ENCODE data around the gene SLC46A1. TPM values are rescaled to one million over a fixed set of nuclear protein-coding genes. Genes with fewer than 3 reads are reported as not detected.

SLC46A1 gene
- total and polyA plus RNA-seq, 8 donors, result 0.61 to 31.5 (median 2.6) TPM

DNA sequence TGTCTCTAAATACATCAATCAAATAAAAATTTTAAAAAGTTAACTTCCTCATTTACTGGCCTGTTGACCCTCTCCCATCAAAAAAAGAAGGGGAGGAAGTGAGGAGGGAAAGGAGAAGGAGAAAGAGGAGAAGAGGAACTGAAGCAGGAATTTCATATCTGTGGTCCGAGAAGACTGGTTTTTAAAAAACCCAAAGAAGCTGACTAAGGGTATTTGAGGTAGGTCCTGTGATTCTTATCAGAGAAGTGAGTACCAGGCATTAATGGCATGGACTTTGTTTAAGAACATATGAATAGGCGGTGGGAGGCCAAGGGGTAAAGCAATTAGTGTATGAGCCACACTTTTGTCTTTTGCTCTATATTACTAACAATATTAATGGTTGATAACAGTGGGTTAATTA lies 2.0 kb downstream of the SLC46A1 start:
- H3K9me3 ChIP-seq, result no peaks in the 10 kb centered on the region
- TF ChIP-seq POLR2A (IDR thresholded peaks at IDR 0.05), result no peak
- TF ChIP-seq EP300 (IDR thresholded peaks at IDR 0.05), result no peak
- TF ChIP-seq POLR2AphosphoS5 (IDR thresholded peaks at IDR 0.05), result no peak
- TF ChIP-seq, protein P1, sequence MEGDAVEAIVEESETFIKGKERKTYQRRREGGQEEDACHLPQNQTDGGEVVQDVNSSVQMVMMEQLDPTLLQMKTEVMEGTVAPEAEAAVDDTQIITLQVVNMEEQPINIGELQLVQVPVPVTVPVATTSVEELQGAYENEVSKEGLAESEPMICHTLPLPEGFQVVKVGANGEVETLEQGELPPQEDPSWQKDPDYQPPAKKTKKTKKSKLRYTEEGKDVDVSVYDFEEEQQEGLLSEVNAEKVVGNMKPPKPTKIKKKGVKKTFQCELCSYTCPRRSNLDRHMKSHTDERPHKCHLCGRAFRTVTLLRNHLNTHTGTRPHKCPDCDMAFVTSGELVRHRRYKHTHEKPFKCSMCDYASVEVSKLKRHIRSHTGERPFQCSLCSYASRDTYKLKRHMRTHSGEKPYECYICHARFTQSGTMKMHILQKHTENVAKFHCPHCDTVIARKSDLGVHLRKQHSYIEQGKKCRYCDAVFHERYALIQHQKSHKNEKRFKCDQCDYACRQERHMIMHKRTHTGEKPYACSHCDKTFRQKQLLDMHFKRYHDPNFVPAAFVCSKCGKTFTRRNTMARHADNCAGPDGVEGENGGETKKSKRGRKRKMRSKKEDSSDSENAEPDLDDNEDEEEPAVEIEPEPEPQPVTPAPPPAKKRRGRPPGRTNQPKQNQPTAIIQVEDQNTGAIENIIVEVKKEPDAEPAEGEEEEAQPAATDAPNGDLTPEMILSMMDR (IDR thresholded peaks at IDR 0.05), result no peak
- H3K27ac ChIP-seq, result no peak overlapping the region
- H3K4me3 ChIP-seq, result no peak overlapping the region
- intact Hi-C loops (cut with DNase I; ENCODE audit: low total_unique reads), result no loop called here
- H3K4me1 ChIP-seq, result peaks cover 21 to 37% (median 30%) of the 10 kb centered on the region in 4 donors
- DNase-seq, result no peak
- H3K27me3 ChIP-seq, result no peaks in the 10 kb centered on the region
- 56 to 67% (median 62%) methylated on average over 2 of the region's 2 CpGs for WGBS, 5 donors
- H3K36me3 ChIP-seq, result peaks cover 3 to 45% (median 37%) of the 10 kb centered on the region in 4 donors

DNA sequence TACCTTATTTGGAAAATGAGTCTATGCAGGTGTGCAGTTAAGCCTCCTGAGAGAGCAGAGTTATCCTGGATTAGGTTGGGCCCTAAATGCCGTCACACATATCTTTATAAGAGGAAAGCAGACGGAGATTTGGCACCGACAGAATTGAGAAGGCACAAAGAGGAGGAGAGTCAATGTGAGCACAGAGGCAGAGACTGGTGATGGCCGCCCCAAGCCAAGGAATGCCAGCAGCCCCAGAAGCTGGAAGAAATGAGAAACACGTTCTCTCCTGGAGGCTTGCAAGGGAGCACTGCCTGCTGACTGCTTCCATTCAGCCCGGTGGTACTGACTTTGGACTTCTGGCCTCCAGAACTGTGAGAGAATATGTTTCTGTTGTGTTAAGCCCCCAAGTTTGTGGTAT lies 3.2 kb downstream of the SLC46A1 start:
- no peak for DNase-seq
- 82 to 90% (median 89%) methylated on average over 6 of the region's 6 CpGs for WGBS, 5 donors
- intact Hi-C loops (cut with DNase I; ENCODE audit: low total_unique reads), result no loop called here
- Histone ChIP-seq H3K36me3 (peaks cover 3 to 57% (median 49%) of the 10 kb centered on the region in 4 donors), H3K4me3 (no peak overlapping the region), H3K9me3 (no peaks in the 10 kb centered on the region), H3K27ac (no peak overlapping the region), H3K27me3 (no peaks in the 10 kb centered on the region), H3K4me1 (peaks cover 21 to 36% (median 29%) of the 10 kb centered on the region in 4 donors)
- no peak for TF ChIP-seq EP300 (IDR thresholded peaks at IDR 0.05)
- TF ChIP-seq, protein P1 (IDR thresholded peaks at IDR 0.05), result no peak
- TF ChIP-seq POLR2AphosphoS5 (IDR thresholded peaks at IDR 0.05), result no peak
- TF ChIP-seq POLR2A (IDR thresholded peaks at IDR 0.05), result no peak

DNA sequence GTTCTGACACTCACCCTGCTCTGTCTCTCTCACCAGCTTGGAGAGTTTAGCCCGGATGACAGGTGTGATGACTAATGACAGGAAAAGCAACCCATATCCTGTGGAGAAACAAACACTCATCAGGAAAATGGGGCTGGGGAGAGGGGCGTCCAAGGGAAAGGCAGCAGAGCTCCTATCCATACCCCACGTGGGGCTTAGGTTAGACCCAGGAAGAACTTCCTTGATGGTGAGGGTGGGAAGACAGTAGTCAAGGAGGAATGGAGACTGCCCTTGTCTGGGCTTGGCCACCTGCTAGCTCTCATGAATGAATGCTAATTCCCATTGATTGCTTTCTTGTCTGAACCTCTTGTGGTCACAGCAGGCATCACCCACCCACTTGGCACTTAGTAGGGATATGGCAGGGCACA lies 3.8 kb downstream of the SLC46A1 start:
- Histone ChIP-seq H3K27ac (no peak overlapping the region), H3K4me3 (no peak overlapping the region), H3K36me3 (peaks cover 3 to 63% (median 55%) of the 10 kb centered on the region in 4 donors), H3K27me3 (no peaks in the 10 kb centered on the region), H3K9me3 (no peaks in the 10 kb centered on the region), H3K4me1 (peaks cover 21 to 36% (median 27%) of the 10 kb centered on the region in 4 donors)
- no peak for DNase-seq
- 38 to 48% (median 46%) methylated on average over 3 of the region's 3 CpGs for WGBS, 5 donors
- TF ChIP-seq EP300 (IDR thresholded peaks at IDR 0.05) (no peak), POLR2AphosphoS5 (IDR thresholded peaks at IDR 0.05) (no peak), POLR2A (IDR thresholded peaks at IDR 0.05) (no peak)
- intact Hi-C loops (cut with DNase I; ENCODE audit: low total_unique reads), result no loop called here

DNA sequence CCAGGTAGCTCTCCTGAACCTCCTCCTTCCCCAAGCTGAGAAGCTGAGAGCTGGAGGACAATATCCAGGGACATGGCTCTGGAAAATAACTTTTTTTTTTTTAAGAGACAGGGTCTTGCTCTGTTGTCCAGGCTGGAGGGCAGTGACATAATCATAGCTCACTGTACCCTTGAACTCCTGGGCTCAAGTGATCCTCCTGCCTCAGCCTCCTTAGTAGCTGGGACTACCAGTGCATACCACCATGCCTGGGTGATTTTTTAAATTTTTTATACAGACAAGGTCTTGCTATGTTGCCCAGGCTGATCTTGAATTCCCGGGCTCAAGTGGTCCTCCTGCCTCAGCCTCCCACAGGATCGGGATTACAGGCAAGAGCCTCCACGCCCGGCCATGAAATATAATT lies 6.2 kb downstream of the SLC46A1 start:
- H3K9me3 ChIP-seq, result no peaks in the 10 kb centered on the region
- no peak overlapping the region for H3K4me3 ChIP-seq
- no peak for TF ChIP-seq EP300 (IDR thresholded peaks at IDR 0.05)
- no peak for TF ChIP-seq POLR2AphosphoS5 (IDR thresholded peaks at IDR 0.05)
- no peak for TF ChIP-seq POLR2A (IDR thresholded peaks at IDR 0.05)
- TF ChIP-seq, protein P1 (IDR thresholded peaks at IDR 0.05), result no peak
- intact Hi-C loops (cut with DNase I; ENCODE audit: low total_unique reads), result no loop called here
- H3K27me3 ChIP-seq, result no peaks in the 10 kb centered on the region
- no peak for DNase-seq
- WGBS, 5 donors, result 86 to 98% (median 92%) methylated on average over 4 of the region's 4 CpGs
- peaks cover 6 to 18% (median 8%) of the 10 kb centered on the region in 4 donors for H3K4me1 ChIP-seq
- no peak overlapping the region for H3K27ac ChIP-seq
- peaks cover 8 to 87% (median 79%) of the 10 kb centered on the region in 4 donors for H3K36me3 ChIP-seq

DNA sequence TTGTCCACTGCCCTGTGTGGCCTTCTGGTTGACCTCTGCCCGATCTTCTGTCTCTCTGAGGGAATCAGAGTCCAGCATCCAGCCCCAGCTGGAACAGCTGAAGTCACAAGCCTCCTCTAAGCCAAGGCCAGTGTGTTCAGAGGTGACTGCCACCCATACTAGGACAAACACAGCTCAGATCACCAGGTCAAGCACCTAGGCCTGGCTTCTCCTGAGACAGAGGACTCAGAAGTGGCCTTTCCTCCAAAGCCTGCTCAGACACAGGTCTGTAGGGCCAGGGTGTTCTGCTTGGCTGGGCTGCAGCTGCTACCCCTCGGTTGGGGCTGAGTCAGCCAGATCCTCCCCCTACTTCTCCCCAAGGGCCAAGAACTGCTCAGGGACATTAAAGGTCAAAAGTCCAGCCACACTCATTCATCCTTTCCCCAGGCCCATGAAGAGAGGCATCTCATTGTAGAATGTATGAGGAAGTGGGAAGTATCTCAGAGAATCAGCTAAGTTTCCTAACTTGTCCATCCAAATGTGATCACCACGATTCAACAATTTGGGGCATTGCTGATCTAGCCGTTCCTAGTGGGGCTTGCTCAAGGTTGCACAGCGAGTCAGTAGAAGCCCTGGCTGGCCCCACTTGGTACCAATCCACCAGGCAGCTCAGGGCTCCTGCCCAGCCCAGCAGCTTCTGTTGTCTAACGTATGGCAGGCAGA lies 7.6 kb downstream of the SLC46A1 start:
- 51 to 69% (median 67%) methylated on average over 6 of the region's 6 CpGs for WGBS, 5 donors
- no peak for DNase-seq

More for the DNA sequence above, 7.6 kb downstream of the SLC46A1 start:
- peaks cover 0 to 8% (median 0%) of the 10 kb centered on the region in 4 donors for H3K4me1 ChIP-seq
- H3K9me3 ChIP-seq, result no peaks in the 10 kb centered on the region
- no peaks in the 10 kb centered on the region for H3K27me3 ChIP-seq
- intact Hi-C loops (cut with DNase I; ENCODE audit: low total_unique reads), result no loop called here
- peaks cover 8 to 97% (median 93%) of the 10 kb centered on the region in 4 donors for H3K36me3 ChIP-seq
- no peak overlapping the region for H3K27ac ChIP-seq
- TF ChIP-seq EP300 (IDR thresholded peaks at IDR 0.05) (no peak), POLR2AphosphoS5 (IDR thresholded peaks at IDR 0.05) (no peak), POLR2A (IDR thresholded peaks at IDR 0.05) (no peak)
- TF ChIP-seq, protein P1 (IDR thresholded peaks at IDR 0.05), result no peak
- no peak overlapping the region for H3K4me3 ChIP-seq
